Upper lobe of left lung (tissue), 4 donors: ENCODE data around the gene GFOD1.

Experiments
- EP300 ChIP-seq, 4 donors: sonication (generic); formaldehyde crosslinking; IDR thresholded peaks; one replicate each; pipeline ENCODE4 v1.5.1; 2017; ENCODE audit warnings: antibody characterized with exemption in 4 of 4, control low read depth in 2 of 4
- POLR2A ChIP-seq, 4 donors: fragments of 450-650 bp; IDR thresholded peaks; one replicate each; pipeline ENCODE4 v1.5.1; 2016 to 2017; ENCODE audit warnings: antibody characterized with exemption in 4 of 4, mild to moderate bottlenecking in 2 of 4
- TF ChIP-seq, protein P1 (sequence below), 6 experiments: fragments of 450-650 bp in 4 of 6; fragments of 200-600 bp in 2 of 6; sonication (generic) in 2 of 6; IDR thresholded peaks; one replicate each; pipeline ENCODE4 v1.5.1; 2016 to 2019; ENCODE audit warnings: antibody characterized with exemption in 6 of 6

DNA sequence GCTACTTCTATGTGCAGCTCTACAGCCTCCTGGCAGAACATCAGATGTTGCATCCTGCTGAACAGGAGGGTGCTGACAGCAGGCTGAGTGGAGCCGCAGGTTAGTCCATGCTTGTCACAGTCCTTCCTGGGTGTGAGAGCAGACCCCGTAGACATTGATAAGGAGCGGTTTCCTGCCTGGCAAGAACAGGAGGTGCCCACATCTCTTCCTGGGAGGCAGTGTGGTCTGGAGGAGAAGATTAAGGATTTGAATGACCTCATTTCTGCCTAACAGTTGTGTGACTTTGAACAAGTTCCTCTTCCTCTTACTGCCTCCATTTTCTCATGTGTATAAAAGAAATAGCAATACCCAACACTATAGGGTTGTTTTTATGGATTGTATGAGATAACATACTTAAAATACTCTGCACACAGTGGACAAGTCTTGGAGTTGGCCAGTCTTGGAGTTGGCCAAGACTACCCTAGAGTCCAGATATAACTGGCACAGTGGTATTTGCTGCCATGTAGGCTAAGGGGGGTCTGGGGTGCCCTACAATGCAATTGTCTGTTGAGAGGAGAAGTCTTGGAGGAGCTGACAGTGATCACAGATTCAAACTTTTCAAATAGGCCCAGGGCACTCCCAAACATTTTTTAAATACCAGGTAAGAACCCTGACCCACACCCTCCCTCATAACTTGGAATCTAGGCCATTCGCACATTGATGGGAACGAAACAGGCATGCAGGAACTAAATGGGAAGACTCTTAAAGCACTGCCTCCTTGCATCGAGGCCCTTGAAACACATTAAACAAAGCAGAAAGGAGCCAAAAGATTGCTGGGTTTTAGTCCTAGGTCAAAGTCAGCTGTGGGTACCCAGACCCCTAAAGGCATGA is 126.5 kb downstream of the GFOD1 start:
- TF ChIP-seq, protein P1, sequence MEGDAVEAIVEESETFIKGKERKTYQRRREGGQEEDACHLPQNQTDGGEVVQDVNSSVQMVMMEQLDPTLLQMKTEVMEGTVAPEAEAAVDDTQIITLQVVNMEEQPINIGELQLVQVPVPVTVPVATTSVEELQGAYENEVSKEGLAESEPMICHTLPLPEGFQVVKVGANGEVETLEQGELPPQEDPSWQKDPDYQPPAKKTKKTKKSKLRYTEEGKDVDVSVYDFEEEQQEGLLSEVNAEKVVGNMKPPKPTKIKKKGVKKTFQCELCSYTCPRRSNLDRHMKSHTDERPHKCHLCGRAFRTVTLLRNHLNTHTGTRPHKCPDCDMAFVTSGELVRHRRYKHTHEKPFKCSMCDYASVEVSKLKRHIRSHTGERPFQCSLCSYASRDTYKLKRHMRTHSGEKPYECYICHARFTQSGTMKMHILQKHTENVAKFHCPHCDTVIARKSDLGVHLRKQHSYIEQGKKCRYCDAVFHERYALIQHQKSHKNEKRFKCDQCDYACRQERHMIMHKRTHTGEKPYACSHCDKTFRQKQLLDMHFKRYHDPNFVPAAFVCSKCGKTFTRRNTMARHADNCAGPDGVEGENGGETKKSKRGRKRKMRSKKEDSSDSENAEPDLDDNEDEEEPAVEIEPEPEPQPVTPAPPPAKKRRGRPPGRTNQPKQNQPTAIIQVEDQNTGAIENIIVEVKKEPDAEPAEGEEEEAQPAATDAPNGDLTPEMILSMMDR (IDR thresholded peaks at IDR 0.05), result no peak
- TF ChIP-seq EP300 (IDR thresholded peaks at IDR 0.05) (no peak), POLR2A (IDR thresholded peaks at IDR 0.05) (no peak)
